Trophoblast cell (in vitro differentiated cells and primary cell): ENCODE data around the gene ARHGAP25.

ENCODE experiments used
- DNase-seq, 2 donors: peaks; one replicate each; pipeline ENCODE4 v3.0.0-alpha.2; 2016
- H2AFZ ChIP-seq: 2 replicates; pipeline ENCODE4 v1.6.1; 2013; ENCODE audit warnings: low read length, moderate library complexity, mild to moderate bottlenecking; ENCODE audit not compliant: insufficient read depth, poor library complexity
- H2AK5ac ChIP-seq: 2 replicates; pipeline ENCODE4 v1.6.1; 2013; ENCODE audit warnings: mild to moderate bottlenecking, low read length
- H2BK120ac ChIP-seq: 2 replicates; pipeline ENCODE4 v1.6.1; 2013; ENCODE audit warnings: low read length, mild to moderate bottlenecking, moderate library complexity; ENCODE audit not compliant: insufficient read depth, poor library complexity
- H2BK12ac ChIP-seq: 2 replicates; pipeline ENCODE4 v1.6.1; 2013; ENCODE audit warnings: mild to moderate bottlenecking, low read length, moderate library complexity
- H2BK5ac ChIP-seq: 2 replicates; pipeline ENCODE4 v1.6.1; 2013; ENCODE audit warnings: low read length, low read depth, moderate library complexity, mild to moderate bottlenecking; ENCODE audit not compliant: poor library complexity
- H3K14ac ChIP-seq: 2 replicates; pipeline ENCODE4 v1.6.1; 2013; ENCODE audit warnings: mild to moderate bottlenecking, low read length
- H3K18ac ChIP-seq: 2 replicates; pipeline ENCODE4 v1.6.1; 2013; ENCODE audit warnings: mild to moderate bottlenecking, low read length
- H3K23ac ChIP-seq: 2 replicates; pipeline ENCODE4 v1.6.1; 2013; ENCODE audit warnings: low read length
- H3K27ac ChIP-seq: 2 replicates; pipeline ENCODE4 v1.5.1; 2013; ENCODE audit warnings: low read depth, mild to moderate bottlenecking, inconsistent platforms, low read length, moderate library complexity
- H3K27me3 ChIP-seq: 2 replicates; pipeline ENCODE4 v1.6.1; 2013; ENCODE audit warnings: inconsistent platforms, mild to moderate bottlenecking, low read length, moderate library complexity; ENCODE audit not compliant: insufficient read depth
- H3K36me3 ChIP-seq, 2 experiments: 1 replicate in 1 of 2; 2 replicates in 1 of 2; pipeline ENCODE4 v1.6.1; 2013; ENCODE audit warnings: low read length in 2 of 2, mild to moderate bottlenecking in 2 of 2, moderate library complexity in 1 of 2; ENCODE audit not compliant: insufficient read depth in 2 of 2, control insufficient read depth in 1 of 2
- H3K4ac ChIP-seq: 2 replicates; pipeline ENCODE4 v1.6.1; 2013; ENCODE audit warnings: low read depth, mild to moderate bottlenecking, low read length, moderate library complexity
- H3K4me1 ChIP-seq, 2 experiments: 1 replicate in 1 of 2; 2 replicates in 1 of 2; pipeline ENCODE4 v1.6.1; 2013; ENCODE audit warnings: low read length in 2 of 2, mild to moderate bottlenecking in 2 of 2, moderate library complexity in 1 of 2; ENCODE audit not compliant: insufficient read depth in 2 of 2, control insufficient read depth in 1 of 2
- H3K4me2 ChIP-seq: 2 replicates; pipeline ENCODE4 v1.6.1; 2013; ENCODE audit warnings: inconsistent platforms, mild to moderate bottlenecking, low read length, moderate library complexity
- H3K4me3 ChIP-seq: 2 replicates; pipeline ENCODE4 v1.5.1; 2013; ENCODE audit warnings: mild to moderate bottlenecking, low read depth, low read length, inconsistent platforms
- H3K79me1 ChIP-seq: one replicate; pipeline ENCODE4 v1.6.1; 2013; ENCODE audit warnings: low read length
- H3K79me2 ChIP-seq: 2 replicates; pipeline ENCODE4 v1.6.1; 2013; ENCODE audit warnings: low read length, mild to moderate bottlenecking; ENCODE audit not compliant: control insufficient read depth, insufficient read depth, poor library complexity
- H3K9ac ChIP-seq: 2 replicates; pipeline ENCODE4 v1.6.1; 2013; ENCODE audit warnings: mild to moderate bottlenecking, low read length
- H3K9me3 ChIP-seq: 2 replicates; pipeline ENCODE4 v1.6.1; 2013; ENCODE audit warnings: low read depth, mild to moderate bottlenecking, control low read depth, inconsistent platforms, low read length; ENCODE audit not compliant: insufficient read depth
- H4K12ac ChIP-seq: 2 replicates; pipeline ENCODE4 v1.6.1; 2013; ENCODE audit warnings: low read depth, mild to moderate bottlenecking, low read length, moderate library complexity
- H4K8ac ChIP-seq: 2 replicates; pipeline ENCODE4 v1.6.1; 2013; ENCODE audit warnings: low read depth, mild to moderate bottlenecking, low read length, moderate library complexity
- H4K91ac ChIP-seq: one replicate; pipeline ENCODE4 v1.6.1; 2013; ENCODE audit warnings: low read depth, mild to moderate bottlenecking, low read length, moderate library complexity
- WGBS: extraction: QIAGEN DNeasy Blood & Tissue Kit; methylation state at CpG from one replicate; pipeline ENCODE4 v1.1.7; 2013; ENCODE audit warnings: missing lambda C conversion rate; ENCODE audit not compliant: insufficient read length, insufficient coverage; ENCODE audit errors: extremely low coverage; 5-methylcytosine and 5-hydroxymethylcytosine counted together

ARHGAP25 gene

DNA sequence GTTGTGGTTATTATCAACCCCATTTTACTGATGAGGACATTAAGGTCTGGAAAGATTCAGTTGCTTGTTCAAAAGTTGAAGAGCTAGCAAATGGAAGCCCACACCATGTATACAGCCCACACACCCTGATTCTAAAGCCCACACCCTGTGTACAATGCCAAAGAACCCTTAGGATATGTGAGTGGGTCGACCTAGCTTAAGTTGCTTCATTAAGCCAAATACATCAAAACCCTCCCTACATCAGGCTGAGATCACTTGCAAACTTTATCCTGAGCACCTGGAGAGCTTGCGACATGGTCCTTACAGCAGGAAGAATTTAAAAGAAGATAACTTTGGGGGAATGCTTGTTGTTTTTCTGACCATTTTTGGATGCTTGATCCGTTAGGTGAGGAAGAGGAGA, 435 bp upstream of the ARHGAP25 start:
- no peak for DNase-seq
- no peak overlapping the region for H2BK12ac ChIP-seq

DNA sequence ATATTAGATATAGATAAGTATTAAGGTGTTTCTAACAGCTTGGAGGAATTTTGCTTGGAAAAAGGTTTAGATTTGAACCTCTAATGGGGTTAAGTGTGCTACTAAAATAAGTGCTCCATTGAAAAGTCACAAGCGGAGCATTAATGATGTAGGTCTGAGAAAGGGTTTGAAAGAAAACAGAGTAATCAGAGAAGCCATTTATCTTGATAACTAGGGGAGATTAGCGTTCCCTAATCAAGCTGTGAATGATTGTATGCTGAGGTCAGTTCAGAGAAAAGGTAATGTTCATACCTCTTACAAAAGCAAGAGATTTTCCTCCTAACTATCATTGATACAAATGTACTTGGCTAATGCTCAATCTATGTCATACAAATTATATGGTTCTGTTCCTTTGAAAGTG, 1.5 kb downstream of the ARHGAP25 start:
- Histone ChIP-seq H3K79me2 (no peaks in the 10 kb centered on the region), H2BK5ac (no peak overlapping the region), H3K79me1 (no peaks in the 10 kb centered on the region), H3K4ac (no peak overlapping the region), H3K9me3 (no peaks in the 10 kb centered on the region), H2AFZ (no peak overlapping the region), H3K36me3 (no peaks in the 10 kb centered on the region), H4K12ac (no peak overlapping the region), H3K23ac (no peak overlapping the region), H2BK120ac (no peak overlapping the region), H3K27ac (no peak overlapping the region), H4K91ac (no peak overlapping the region), H3K14ac (no peak overlapping the region), H2BK12ac (no peak overlapping the region), H3K4me1 (no peaks in the 10 kb centered on the region), H3K4me2 (no peak overlapping the region), H2AK5ac (no peak overlapping the region), H3K4me3 (no peak overlapping the region), H3K9ac (no peak overlapping the region), H3K27me3 (no peaks in the 10 kb centered on the region), H3K18ac (no peak overlapping the region), H4K8ac (no peak overlapping the region)
- no peak for DNase-seq
- WGBS: no CpG with 5 or more reads among the region's 2 CpGs

More for the DNA sequence above, 435 bp upstream of the ARHGAP25 start:
- H4K91ac ChIP-seq: no peak overlapping the region
- no peak overlapping the region for H3K14ac ChIP-seq
- no peak overlapping the region for H2AFZ ChIP-seq
- no peaks in the 10 kb centered on the region for H3K4me1 ChIP-seq
- no peak overlapping the region for H3K4me3 ChIP-seq
- no peaks in the 10 kb centered on the region for H3K9me3 ChIP-seq
- no peak overlapping the region for H4K12ac ChIP-seq
- H3K4ac ChIP-seq: no peak overlapping the region
- WGBS: no CpG with 5 or more reads among the region's 3 CpGs
- no peaks in the 10 kb centered on the region for H3K27me3 ChIP-seq
- no peak overlapping the region for H3K18ac ChIP-seq
- H3K27ac ChIP-seq: no peak overlapping the region
- no peak overlapping the region for H3K9ac ChIP-seq
- no peak overlapping the region for H2BK5ac ChIP-seq
- H4K8ac ChIP-seq: no peak overlapping the region
- no peaks in the 10 kb centered on the region for H3K79me2 ChIP-seq
- no peak overlapping the region for H3K23ac ChIP-seq
- H3K4me2 ChIP-seq: no peak overlapping the region
- H3K79me1 ChIP-seq: no peaks in the 10 kb centered on the region
- H3K36me3 ChIP-seq: no peaks in the 10 kb centered on the region
- H2AK5ac ChIP-seq: no peak overlapping the region
- H2BK120ac ChIP-seq: no peak overlapping the region

DNA sequence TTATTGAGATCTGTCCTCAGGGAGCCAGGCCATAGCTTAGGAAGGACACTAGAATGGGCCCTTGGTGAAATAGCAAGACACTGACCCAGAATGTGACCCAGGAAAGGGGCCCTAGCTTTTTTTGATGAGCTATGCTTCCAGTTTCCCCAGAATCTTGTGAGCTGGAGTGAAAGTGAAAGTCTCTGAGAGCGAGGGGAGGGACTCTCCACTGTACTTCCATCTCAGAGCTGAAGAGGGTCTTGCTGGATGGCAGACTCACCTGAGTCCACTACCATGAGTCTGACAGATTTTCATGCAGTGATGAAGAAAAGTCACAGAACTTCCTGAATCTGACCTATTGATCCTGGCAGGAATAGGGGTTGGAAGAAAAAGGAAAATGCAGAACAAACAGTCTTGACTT, 3.1 kb downstream of the ARHGAP25 start:
- Histone ChIP-seq H4K91ac (no peak overlapping the region), H3K4me2 (no peak overlapping the region), H2BK5ac (no peak overlapping the region), H4K8ac (no peak overlapping the region), H3K18ac (no peak overlapping the region), H3K9me3 (no peaks in the 10 kb centered on the region), H3K4ac (no peak overlapping the region), H3K79me1 (no peaks in the 10 kb centered on the region), H2BK12ac (no peak overlapping the region), H3K36me3 (no peaks in the 10 kb centered on the region), H3K27ac (no peak overlapping the region), H3K9ac (no peak overlapping the region), H3K23ac (no peak overlapping the region), H3K4me3 (no peak overlapping the region), H3K4me1 (no peaks in the 10 kb centered on the region), H2AFZ (no peak overlapping the region), H3K79me2 (no peaks in the 10 kb centered on the region), H4K12ac (no peak overlapping the region), H2BK120ac (no peak overlapping the region), H3K14ac (no peak overlapping the region), H2AK5ac (no peak overlapping the region), H3K27me3 (no peaks in the 10 kb centered on the region)
- DNase-seq: no peak
- WGBS: no CpG with 5 or more reads among the region's 1 CpG

DNA sequence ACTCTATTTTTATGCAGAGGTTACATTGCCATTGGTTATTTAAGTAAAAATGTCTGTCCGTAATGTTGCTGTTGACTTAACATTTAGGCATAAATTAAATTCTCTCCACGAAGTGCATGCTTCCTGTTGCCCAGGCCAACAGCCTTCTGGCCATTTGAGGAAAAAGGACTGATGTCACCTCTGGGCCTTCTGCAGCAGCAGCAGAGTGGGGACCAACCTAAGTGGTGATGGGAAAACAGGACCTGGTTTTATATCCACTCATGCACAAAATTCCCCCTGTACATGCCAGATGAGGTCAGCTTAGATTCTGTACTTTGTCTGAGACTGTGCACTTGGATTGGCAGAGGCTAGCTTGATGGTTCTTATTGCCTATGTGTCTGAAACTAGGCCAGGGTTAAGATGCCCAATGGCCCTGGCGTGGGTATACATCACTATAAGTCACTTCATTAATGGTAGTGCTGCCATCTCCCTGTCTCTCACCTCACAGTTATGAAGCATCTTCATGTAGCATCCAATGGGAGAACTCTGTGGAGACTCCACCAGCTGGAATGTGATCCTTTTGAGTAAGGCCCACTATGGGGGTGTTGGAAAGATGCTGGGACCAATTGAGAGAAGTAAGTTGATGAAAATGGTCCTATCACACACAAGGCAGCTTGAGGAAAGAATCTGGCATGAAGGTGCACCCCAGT, 4.4 kb downstream of the ARHGAP25 start:
- WGBS: no CpG with 5 or more reads among the region's 3 CpGs
- Histone ChIP-seq H3K4me2 (no peak overlapping the region), H3K9me3 (no peaks in the 10 kb centered on the region), H2BK12ac (no peak overlapping the region), H2BK5ac (no peak overlapping the region), H3K4me1 (no peaks in the 10 kb centered on the region), H2AK5ac (no peak overlapping the region), H3K18ac (no peak overlapping the region), H2AFZ (no peak overlapping the region), H3K4ac (no peak overlapping the region), H4K12ac (no peak overlapping the region), H3K27me3 (no peaks in the 10 kb centered on the region), H4K8ac (no peak overlapping the region), H3K23ac (no peak overlapping the region), H2BK120ac (no peak overlapping the region), H3K27ac (no peak overlapping the region), H3K79me1 (no peaks in the 10 kb centered on the region), H3K4me3 (no peak overlapping the region), H4K91ac (no peak overlapping the region), H3K14ac (no peak overlapping the region), H3K9ac (no peak overlapping the region), H3K79me2 (no peaks in the 10 kb centered on the region), H3K36me3 (no peaks in the 10 kb centered on the region)
- DNase-seq: no peak
